GM19455 (cell line): ENCODE measurements around the gene PITX3.
A peak's percentile ranks its signal among the peaks of the same experiment; 100 is the strongest.
"Not testable (repeated sequence)": the region's sequence is repeated elsewhere in the genome, so short reads cannot be mapped to it uniquely, and the experiment has no call there.

Source experiments
- ATAC-seq: cut with Tn5 transposase; IDR thresholded peaks from one replicate; pipeline ENCODE4 v1.9.1; 2021; ENCODE audit not compliant: unreplicated experiment

The PITX3 gene

DNA sequence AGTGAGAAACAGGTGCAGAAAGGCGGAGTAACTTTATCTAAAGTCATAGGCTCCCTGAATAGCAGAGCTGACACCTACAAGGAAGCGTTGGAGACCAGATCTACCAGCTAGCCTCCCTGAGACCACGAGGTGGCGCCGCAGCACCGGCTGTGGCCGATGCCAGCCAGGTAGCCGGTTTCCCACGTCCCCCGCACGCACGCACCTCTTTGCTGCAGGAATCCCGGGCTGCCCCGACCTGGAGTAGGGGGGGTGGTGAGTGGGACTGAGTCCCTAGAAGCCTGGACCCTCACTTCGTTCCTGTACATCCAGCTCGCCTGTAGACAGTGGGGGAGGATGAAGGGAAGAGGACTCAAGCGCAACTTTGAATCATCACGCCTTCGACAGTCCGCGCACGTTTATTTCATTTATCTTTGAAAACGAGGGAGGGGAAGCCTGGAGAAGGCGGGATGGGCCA lies 11.5 kb downstream of the PITX3 start:
- ATAC-seq, result no peak

DNA sequence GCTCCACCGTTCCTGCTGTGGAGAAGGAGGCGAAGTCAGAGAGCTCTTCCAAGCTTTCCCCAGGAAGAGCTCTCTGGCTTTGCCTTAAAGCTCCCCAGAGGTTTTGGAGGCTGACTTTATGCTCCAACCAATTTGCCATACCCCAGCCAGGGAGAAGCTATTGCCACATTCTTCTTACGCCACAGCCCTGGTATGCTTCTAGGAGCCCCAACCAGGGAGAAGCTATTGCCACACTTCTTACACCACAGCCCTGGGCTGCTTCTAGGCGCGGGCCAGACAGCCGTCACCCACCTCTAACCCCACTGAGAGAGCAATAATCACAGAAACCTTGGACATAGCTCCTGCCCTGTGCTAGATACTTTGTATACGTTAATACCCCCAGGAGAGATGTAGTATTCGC lies 14.3 kb downstream of the PITX3 start:
- no peak for ATAC-seq

DNA sequence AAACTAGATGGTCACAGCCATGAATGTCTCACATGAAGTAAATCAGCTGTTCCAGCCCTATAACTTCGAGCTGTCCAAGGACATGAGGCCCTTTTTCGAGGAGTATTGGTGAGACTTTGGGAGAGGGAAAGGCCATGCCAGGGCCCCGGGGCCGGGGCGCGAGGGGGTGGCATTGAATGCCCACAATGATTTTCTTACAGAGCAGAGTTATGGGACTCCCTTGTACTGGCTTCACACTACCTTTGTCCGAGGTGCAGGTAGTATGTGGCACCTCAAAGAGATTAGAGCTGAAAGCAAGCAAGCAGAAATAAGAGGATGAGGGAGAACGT lies 14.8 kb downstream of the PITX3 start:
- ATAC-seq, result no peak

- ATAC-seq, result peak; percentile 89
Observed at GRCh38 chr10:102225646-102226541, 15.4 kb downstream of the PITX3 start, which contains the start of gene ELOVL3. Gene ELOVL3 (plus strand): TSS chr10:102226299. CDS start chr10:102226549, 250 bp downstream.

DNA sequence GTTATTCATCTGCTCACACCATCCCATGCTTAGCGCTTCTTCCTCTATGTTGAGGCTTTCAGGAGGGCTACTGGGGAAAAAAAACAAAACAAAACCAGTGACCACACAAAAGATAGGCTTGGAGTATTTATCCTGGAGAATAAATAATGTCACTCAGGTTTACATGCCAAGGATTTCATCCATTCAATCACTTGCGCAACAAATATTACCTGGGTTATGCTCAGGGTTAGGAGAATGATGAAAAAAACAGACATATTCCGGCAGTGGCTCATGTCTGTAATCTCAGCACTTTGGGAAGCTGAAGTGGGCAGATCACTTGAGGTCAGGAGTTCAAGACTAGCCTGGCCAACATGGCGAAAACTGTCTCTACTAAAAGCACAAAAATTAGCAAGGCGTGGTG lies 18.5 kb downstream of the PITX3 start:
- ATAC-seq, result no peak

GRCh38 chr10:102220612-102221011 lies 20.7 kb downstream of the PITX3 start:
- no peak for ATAC-seq

GRCh38 chr10:102219370-102219769 lies 21.9 kb downstream of the PITX3 start:
- ATAC-seq, result no peak

GRCh38 chr10:102213599-102213998 lies 27.7 kb downstream of the PITX3 start:
- not testable (repeated sequence) for ATAC-seq

DNA sequence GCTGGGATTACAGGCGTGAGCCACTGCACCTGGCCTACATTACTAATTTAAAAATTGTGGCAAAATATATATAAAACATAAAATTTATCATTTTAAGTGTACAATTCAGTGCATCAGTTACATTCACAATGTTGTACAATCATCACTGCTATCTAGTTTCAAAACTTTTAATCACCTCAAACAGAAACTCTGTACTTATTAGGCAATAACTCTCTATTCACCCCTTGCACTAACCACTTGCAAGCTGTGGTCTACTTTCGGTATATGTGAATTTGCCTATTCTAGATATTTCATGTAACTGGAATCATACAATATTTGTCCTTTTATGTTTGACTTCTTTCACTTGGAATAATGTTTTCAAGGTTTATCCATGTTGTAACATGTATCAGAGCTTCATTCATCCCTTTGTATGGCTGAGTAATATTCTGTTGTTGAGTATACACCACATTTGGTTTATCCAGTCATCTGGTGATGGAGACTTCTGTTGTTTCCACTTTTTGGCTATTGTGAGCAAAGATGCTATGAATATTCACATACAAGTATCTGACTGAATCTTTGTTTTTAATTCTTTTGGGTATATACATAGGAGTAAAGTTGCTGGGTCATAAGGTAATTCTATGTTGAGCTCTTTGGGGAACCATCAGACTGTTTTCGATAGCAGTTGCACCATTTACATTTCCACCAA lies 29.6 kb downstream of the PITX3 start:
- no peak for ATAC-seq

DNA sequence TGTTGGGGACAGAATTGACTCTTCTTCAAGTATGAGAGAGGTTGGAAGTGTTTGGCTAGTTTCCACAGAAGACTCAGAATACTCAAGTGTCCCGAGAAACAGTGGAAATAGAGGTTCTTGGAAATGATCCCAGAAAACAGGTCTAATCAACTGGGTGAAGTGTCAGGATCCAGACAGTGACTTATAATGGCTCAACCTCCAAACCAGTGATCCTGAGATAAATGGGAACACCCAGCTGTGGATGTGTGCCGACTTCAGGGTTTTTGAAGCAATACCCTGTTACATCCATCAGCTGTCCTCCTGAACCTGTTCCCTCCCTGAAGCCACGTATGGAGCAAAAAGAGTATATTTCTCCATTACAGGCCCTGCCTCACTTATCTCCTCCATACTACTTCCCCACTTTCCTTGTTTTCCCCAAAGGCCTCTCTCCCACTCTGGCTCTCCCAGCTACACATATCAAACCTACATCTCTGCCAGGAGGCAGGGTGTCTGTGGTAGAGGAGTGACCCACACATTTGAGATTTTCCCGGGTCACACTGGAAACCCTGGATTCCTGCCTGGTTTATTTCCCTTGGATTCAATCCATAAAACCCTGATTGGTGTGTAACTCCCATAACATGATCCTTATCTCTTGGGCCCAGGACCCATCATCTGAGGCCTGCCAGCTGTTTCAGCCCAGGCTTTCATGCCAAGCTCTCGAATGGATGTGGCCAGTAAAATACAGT lies 32.8 kb downstream of the PITX3 start:
- ATAC-seq, result no peak

GRCh38 chr10:102202386-102202785 lies 38.9 kb downstream of the PITX3 start:
- no peak for ATAC-seq

DNA sequence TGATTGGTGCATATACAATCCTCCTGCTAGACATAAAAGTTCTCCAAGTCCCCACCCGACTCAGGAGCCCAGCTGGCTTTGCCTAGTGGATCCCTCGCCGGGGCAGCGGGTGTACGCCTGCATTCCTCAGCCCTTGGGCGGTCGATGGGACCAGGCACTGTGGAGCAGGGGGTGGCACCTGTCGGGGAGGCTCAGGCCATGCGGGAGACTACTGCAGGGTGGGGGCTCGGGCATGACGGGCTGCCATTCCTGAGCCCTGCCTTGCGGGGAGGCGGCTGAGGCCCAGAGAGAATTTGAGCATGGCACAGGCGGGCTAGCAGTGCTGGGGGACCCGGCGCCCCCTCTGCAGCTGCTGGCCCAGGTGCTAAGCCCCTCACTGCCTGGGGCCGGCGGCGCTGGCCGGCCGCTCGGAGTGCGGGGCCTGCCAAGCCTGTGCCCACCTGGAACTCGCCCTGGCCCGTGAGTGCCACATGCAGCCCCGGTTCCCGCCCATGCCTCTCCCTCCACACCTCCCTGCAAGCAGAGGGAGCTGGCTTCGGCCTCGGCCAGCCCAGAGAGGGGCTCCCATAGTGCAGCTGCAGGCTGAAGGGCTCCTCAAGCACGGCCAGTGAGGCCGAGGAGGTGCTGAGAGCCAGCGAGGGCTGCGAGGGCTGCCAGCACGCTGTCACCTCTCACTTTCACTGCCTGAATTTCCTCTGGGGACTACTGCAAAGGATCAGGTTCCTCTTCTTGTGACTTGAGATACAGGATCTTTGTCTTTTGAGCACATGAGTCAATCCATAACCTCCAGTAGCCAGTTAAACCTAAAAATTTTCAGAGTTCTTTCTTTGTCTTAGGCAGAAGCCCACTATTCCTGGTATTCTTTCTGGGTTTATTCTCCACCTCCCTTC lies 40.3 kb downstream of the PITX3 start:
- no peak for ATAC-seq

- no peak for ATAC-seq
Observed at GRCh38 chr10:102198027-102198426, 43.3 kb downstream of the PITX3 start.

GRCh38 chr10:102196893-102197292 lies 44.4 kb downstream of the PITX3 start:
- no peak for ATAC-seq

DNA sequence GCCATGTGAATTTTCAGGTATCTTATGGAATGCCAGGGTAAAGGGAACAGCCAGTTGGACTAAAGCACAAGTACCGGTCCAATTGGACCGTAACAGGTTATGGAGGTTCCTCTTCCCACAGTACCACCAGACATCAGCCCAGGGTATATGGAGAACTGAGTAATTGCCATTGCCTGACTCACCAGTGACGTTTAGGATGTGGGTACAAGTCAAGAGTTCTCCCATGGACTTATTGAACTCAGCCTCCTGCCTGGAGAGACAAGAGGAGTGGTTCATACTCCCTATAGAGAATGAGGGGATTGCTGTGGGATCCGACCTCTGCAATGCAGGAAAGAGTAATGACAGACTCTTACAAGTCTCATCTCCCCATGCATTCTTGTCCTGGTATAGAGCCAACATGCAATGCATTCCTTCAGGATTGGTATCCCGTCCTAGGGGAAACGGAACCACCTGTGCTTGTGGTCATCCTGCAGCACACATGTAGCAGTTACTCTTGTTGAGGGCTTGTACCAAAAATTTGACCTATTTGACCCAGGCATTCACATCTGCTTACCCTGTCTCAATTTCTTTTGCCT lies 45.9 kb downstream of the PITX3 start:
- ATAC-seq, result no peak

DNA sequence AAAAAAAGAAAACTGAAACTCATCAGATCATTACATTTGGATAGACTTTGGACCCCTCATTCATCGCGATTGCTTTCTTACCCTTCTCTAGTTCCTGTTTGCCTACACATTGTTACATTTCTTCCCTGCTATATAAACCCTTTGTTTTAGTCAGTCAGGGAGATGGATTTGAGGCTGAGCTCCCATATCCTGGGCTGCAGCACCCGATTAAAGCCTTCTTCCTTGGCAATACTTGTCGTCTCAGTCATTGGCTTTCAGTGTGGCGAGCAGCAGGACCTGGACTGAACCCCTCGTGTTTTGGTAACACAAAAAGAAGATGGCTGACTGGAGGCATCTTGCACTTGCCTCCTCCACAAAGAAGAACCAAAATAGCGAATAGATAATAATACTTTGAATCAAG lies 49.4 kb downstream of the PITX3 start:
- ATAC-seq, result no peak

- ATAC-seq, result not testable (repeated sequence)
Observed at GRCh38 chr10:102188941-102189898, 52.1 kb downstream of the PITX3 start.

GRCh38 chr10:102188298-102188940 lies 52.9 kb downstream of the PITX3 start:
- ATAC-seq, result no peak
